Activated naive CD4-positive, alpha-beta T cell treated with anti-CD3 and anti-CD28 coated beads for 36 hours (primary cell): Measurements from ENCODE around the gene ADORA1. TPM values are rescaled to one million over a fixed set of nuclear protein-coding genes. Genes with fewer than 3 reads are reported as not detected.

Source experiments
- CTCF ChIA-PET: fragments of 350-600 bp; sonication (Branson Sonifier 250); formaldehyde crosslinking; loops from one replicate; lab custom pipeline; 2021; ENCODE audit warnings: antibody characterized with exemption; lab: Charles Lee
- DNase-seq: peaks from one replicate; pipeline ENCODE4 v3.0.0-alpha.2; 2020
- H3K27ac Mint-ChIP-seq: one replicate; pipeline ENCODE4 v1.8.0; 2021; ENCODE audit warnings: mild to moderate bottlenecking, mixed read lengths
- H3K27me3 Mint-ChIP-seq: one replicate; pipeline ENCODE4 v1.8.0; 2021; ENCODE audit warnings: low read depth, mixed read lengths
- H3K36me3 Mint-ChIP-seq: one replicate; pipeline ENCODE4 v1.8.0; 2021; ENCODE audit warnings: low read depth, mixed read lengths
- H3K4me1 Mint-ChIP-seq: one replicate; pipeline ENCODE4 v1.8.0; 2021; ENCODE audit warnings: low read depth, mixed read lengths
- H3K4me3 Mint-ChIP-seq: one replicate; pipeline ENCODE4 v1.8.0; 2021; ENCODE audit warnings: mild to moderate bottlenecking, moderate library complexity, mixed read lengths
- H3K9me3 Mint-ChIP-seq: one replicate; pipeline ENCODE4 v1.8.0; 2021; ENCODE audit warnings: mixed read lengths
- intact Hi-C: fragments of 100-400 bp; cut with micrococcal nuclease; formaldehyde crosslinking; loops from one replicate; pipeline ENCODE4 v1.15.1; 2023
- total RNA-seq, 2 experiments: library from RNA; stranded (reverse); gene quantifications; one replicate each; pipeline ENCODE4 v1.2.3, GENCODE V29; 2021

Gene ADORA1
- total RNA-seq, 2 experiments from 2014 or later, result not detected

DNA sequence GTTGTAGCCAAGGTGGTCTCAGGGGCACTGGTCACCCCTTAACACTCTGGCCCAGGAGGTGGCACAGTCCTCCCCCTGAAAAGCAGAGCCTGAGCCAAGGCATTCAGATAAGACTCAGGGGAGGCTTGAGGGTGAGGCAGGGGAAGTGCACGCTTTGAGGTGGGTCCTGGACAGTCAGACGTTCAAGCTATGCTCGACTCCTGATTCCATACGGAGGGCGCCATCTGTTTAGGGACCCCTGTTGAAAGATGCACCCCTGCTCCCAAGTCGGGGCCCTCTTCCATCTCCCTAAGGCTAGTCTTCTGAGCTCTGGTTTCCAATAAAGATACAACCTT lies 71.9 kb downstream of the ADORA1 start:
- H3K4me3 Mint-ChIP-seq, result no peak overlapping the region
- H3K9me3 Mint-ChIP-seq, result no peaks in the 10 kb centered on the region
- H3K27me3 Mint-ChIP-seq, result no peaks in the 10 kb centered on the region
- no peaks in the 10 kb centered on the region for H3K36me3 Mint-ChIP-seq
- intact Hi-C loops, result no loop called here
- no peaks in the 10 kb centered on the region for H3K4me1 Mint-ChIP-seq
- no peak overlapping the region for H3K27ac Mint-ChIP-seq
- CTCF ChIA-PET, result interaction anchor here (1.2 to 1.5 kb wide), 2 partner anchors 17 to 26 kb away, joined by 3 read pairs; no protein-coding TSS in a partner anchor
- no peak for DNase-seq

DNA sequence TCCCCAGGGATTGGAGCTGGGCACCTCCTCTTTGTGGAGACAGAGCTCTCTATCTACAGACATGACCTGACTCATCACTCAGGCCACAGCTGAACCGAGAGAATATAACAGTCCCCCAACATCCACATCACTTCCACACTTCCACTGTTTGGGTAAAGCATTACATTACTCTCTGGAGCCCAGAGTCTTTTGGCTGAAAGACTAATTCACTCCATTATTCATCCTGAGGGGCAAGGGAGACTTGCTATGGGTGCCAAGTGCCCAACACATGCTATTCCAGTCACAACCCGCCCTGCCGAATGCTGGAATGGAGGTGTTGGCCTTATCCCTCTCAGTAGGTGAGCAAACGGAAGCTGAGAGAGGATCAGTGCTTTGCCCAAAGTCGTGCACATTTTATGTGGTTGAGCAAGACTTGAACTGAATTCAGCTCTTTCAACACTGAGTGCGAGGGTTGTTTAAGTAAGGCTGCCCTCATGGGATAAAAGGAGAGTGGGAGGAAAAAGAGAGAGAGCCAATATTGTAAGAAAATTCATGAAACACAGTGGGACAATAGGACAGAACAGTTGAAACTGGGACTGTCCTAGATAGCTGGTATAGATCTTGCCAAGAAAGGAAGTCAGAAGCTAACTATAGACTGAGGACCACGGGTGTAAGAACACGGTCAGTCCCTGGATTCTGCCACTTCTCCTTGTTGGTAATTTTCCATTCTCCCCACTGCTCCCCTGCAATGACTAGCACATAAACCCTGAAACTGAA lies 72.5 kb downstream of the ADORA1 start:
- Mint-ChIP-seq H3K36me3 (no peaks in the 10 kb centered on the region), H3K4me1 (no peaks in the 10 kb centered on the region), H3K4me3 (no peak overlapping the region), H3K27me3 (no peaks in the 10 kb centered on the region), H3K27ac (no peak overlapping the region), H3K9me3 (no peaks in the 10 kb centered on the region)
- CTCF ChIA-PET, result interaction anchor here (1.2 to 1.5 kb wide), 2 partner anchors 17 to 27 kb away, joined by 3 read pairs; no protein-coding TSS in a partner anchor
- DNase-seq, result no peak
- intact Hi-C loops, result no loop called here

DNA sequence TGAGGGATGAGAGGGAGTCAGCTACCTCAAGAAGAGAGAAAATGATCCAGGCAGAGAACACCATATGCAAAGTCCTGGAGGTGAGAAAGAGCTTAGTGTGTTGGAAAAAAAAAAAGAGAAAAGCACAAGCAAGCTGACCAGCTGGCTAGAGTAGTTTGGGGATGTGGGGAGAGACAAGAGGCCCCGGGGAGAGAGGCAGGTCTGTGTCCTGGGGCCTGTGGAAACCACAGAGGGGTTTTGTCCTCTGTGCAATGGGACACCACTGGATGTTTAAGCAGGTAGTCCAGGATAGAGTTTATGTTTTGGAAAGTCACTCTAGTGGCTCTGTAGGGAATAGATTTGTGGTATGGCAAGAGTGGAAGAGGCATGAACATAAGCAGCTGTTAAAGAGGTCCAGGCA lies 73.4 kb downstream of the ADORA1 start:
- intact Hi-C loops, result no loop called here
- CTCF ChIA-PET, result interaction anchor here (1.2 kb wide), 1 partner anchor 28 kb away, joined by 3 read pairs; no protein-coding TSS in a partner anchor
- Mint-ChIP-seq H3K36me3 (no peaks in the 10 kb centered on the region), H3K9me3 (no peaks in the 10 kb centered on the region), H3K27me3 (no peaks in the 10 kb centered on the region), H3K4me1 (no peaks in the 10 kb centered on the region), H3K27ac (no peak overlapping the region), H3K4me3 (no peak overlapping the region)
- no peak for DNase-seq

DNA sequence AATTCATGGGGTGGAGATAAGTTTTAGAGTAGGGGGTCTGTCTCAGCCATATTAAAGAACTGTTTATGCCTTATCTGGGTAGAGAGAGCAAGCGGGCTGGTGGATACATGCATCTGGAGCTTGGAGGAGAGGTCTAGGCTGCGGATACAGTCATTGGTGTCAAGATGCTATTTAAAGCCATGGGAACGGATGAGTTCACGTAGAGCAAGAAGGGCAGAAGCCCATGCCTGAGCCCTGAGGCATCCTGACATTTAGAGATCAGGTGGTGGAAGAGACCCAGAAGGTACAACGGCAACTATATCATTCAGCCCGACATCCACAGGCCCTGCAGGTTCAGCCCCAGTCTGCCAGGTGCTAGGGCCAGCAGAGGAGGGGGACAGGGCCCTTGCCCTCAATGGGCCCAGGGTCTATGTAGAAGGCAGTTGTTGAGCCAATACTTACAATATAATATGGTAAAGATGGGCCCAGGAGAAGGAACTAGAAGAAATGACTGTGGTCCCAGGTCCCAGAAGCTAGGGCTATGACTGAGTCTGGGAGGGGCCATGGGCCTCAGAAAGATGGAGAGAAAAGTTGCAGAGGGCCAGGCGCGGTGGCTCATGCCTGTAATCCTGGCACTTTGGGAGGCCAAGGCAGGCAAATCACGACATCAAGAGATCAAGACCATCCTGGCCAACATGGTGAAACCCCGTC lies 74.1 kb downstream of the ADORA1 start:
- no peaks in the 10 kb centered on the region for H3K4me1 Mint-ChIP-seq
- no peak for DNase-seq
- no peaks in the 10 kb centered on the region for H3K27me3 Mint-ChIP-seq
- no peaks in the 10 kb centered on the region for H3K36me3 Mint-ChIP-seq
- H3K27ac Mint-ChIP-seq, result no peak overlapping the region
- H3K4me3 Mint-ChIP-seq, result no peak overlapping the region
- CTCF ChIA-PET, result interaction anchor here (1.0 kb wide), 1 partner anchor 16 kb away, joined by 3 read pairs; no protein-coding TSS in a partner anchor
- intact Hi-C loops, result no loop called here
- H3K9me3 Mint-ChIP-seq, result no peaks in the 10 kb centered on the region

DNA sequence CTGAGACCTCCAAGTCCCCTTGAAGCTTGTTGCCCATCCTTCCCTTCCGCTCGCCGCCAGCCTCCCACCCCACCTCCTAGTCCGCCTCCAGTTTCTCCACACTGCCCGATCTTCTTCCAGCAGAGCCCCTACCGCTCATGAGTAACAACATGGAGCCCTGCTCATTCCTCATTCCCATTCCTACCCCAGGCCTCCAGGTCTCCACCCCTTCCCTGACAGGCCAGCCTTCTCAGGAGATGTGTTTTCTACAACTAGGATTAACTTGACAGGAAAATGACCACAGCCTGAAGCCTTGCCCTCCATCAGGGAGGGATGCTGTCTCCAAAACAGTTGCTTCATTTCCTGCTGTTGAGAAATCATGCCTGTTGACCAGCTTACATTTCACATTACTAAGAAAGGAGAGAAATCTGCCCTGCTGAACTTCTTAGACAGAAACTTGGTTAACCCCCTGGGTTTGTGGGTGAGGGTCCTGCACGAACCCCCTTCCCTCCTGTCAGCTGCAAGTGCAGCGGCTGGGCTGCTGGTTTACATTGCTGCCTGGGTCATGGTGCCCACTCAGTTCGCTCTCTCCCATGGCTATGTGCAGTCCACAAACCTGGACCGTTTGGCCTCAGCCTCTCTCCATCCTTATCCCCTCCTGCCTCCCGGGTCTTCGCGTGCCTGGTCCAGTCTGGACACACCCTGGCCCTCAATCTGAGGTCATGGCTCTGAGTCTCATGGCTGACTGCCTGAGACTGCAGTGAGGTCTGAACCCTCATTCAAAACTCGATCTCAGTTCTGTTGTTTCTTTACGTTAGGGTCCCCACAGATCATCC lies 75.1 kb downstream of the ADORA1 start:
- CTCF ChIA-PET, result interaction anchor here (1.0 kb wide), 1 partner anchor 15 kb away, joined by 3 read pairs; no protein-coding TSS in a partner anchor
- no peak overlapping the region for H3K4me3 Mint-ChIP-seq
- intact Hi-C loops, result no loop called here
- DNase-seq, result no peak
- H3K36me3 Mint-ChIP-seq, result no peaks in the 10 kb centered on the region
- H3K27ac Mint-ChIP-seq, result no peak overlapping the region
- no peaks in the 10 kb centered on the region for H3K9me3 Mint-ChIP-seq
- H3K4me1 Mint-ChIP-seq, result no peaks in the 10 kb centered on the region
- H3K27me3 Mint-ChIP-seq, result no peaks in the 10 kb centered on the region

DNA sequence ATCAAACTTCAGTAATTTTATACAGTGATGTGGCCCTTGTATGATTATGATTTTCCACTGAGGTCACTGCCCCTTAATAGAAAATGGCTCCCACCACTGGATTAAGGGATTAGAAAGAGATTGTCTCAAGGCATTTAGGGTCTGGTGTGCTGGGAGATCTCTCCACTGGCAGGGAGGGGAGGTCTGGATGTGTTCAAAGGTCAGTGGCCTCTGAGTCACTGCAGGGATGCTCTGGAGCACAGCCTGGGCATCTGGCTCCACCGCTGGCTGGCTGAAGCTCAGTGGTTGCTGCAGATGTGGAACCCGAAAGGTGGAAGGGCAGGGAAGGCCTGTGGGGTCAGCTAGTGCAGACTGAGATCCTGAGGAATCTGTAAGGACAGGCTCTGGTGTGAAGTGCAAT lies 77.2 kb downstream of the ADORA1 start:
- Mint-ChIP-seq H3K36me3 (no peaks in the 10 kb centered on the region), H3K27ac (no peak overlapping the region), H3K4me3 (no peak overlapping the region), H3K9me3 (no peaks in the 10 kb centered on the region), H3K4me1 (no peaks in the 10 kb centered on the region), H3K27me3 (no peaks in the 10 kb centered on the region)
- intact Hi-C loops, result no loop called here
- CTCF ChIA-PET, result interaction anchor here (1.8 kb wide), 1 partner anchor 11 kb away, joined by 7 read pairs; no protein-coding TSS in a partner anchor
- no peak for DNase-seq

DNA sequence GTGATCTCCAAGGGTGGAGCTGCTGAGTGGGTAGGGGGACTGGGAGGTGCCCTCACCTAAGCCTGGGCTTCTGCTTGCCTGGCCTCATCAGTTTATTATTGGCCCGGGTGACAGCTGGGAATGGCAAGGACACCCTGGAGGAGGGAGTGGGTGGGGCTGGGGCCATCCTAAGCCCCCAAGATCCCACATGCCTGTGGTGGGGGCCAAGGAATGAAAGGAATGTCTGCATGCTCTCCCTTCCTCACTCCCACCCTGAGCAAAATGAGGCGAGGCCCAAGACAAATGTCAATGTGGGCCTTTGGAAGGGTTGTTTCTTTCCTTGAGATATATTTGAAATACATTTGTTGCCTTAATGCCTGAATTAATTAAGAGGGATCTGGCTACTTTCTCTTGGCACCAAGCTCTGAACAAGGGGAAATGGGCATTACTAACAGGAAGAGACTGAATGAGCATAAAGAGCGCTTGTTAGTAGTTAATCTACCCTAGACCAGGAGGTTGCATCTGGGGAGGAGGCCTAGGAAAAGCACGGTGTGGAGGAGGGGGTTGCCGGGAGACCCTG lies 78.7 kb downstream of the ADORA1 start:
- Mint-ChIP-seq H3K27me3 (no peaks in the 10 kb centered on the region), H3K9me3 (no peaks in the 10 kb centered on the region), H3K27ac (no peak overlapping the region), H3K36me3 (no peaks in the 10 kb centered on the region), H3K4me1 (no peaks in the 10 kb centered on the region), H3K4me3 (no peak overlapping the region)
- intact Hi-C loops, result no loop called here
- DNase-seq, result no peak
- CTCF ChIA-PET, result interaction anchor here (0.9 to 1.8 kb wide), 2 partner anchors 9 to 166 kb away, joined by 3 to 7 read pairs; no protein-coding TSS in a partner anchor

DNA sequence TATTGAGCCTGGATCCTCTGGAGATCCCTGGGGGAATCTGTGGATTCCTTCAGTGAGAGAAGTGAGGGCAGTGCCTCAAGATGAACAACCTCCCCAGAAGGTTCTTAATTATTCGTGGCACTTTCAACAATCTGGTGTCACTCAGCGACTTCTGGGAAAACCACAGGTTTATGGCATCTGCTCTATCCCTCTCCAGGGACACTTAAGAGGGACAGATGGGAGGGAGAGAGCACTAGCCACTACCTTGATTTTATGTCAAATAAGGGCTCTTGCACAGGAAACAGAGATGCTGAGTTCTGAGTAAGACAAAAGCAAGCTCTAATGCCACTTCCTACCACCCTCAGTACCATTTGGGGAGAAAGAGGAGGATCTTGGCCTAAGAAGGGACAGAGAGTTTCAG lies 80.2 kb downstream of the ADORA1 start:
- Mint-ChIP-seq H3K4me3 (no peak overlapping the region), H3K27ac (no peak overlapping the region), H3K36me3 (no peaks in the 10 kb centered on the region), H3K9me3 (no peaks in the 10 kb centered on the region), H3K4me1 (no peaks in the 10 kb centered on the region), H3K27me3 (no peaks in the 10 kb centered on the region)
- CTCF ChIA-PET, result interaction anchor here (0.7 to 1.3 kb wide), 3 partner anchors 10 to 169 kb away, joined by 3 to 4 read pairs (median 4); no protein-coding TSS in a partner anchor
- intact Hi-C loops, result no loop called here
- DNase-seq, result no peak

DNA sequence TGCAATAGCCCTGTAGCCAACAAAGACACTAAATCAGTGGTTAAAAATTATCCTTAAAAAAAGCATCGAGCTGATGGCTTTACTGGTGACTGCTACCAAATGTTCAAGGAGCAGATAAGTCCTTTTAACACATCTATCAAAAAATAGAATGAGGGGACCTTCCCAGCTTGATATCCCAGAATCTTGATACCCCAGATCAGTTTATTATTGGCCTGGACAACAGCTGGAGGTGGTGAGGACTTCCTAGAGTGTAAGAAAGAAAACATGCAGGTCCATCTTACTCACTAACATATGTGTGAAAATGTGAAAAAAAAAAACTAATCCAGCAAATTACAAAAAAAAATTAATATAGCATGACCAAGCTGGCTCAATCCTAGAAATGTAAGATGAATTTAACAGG lies 80.7 kb downstream of the ADORA1 start:
- H3K27me3 Mint-ChIP-seq, result no peaks in the 10 kb centered on the region
- CTCF ChIA-PET, result interaction anchor here (0.7 to 1.3 kb wide), 2 partner anchors 10 to 131 kb away, joined by 4 read pairs; no protein-coding TSS in a partner anchor

DNA sequence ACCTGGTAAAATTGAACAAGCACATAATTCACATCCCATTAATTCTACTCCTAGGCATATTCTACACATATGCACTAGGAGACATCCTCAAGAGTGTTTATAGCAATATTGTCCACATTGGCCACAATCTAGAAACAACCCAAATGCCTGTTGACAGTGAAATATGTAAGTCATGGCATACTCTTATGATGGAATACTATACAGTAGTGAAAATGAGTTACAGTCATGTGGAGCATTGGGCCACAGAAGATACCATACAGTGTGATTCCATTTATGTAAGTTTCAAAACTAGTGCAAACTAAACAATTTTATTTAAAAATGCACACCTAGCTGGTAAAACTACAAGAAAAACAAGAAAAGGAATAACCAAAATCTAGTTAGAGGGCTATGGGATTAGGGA lies 82.8 kb downstream of the ADORA1 start:
- H3K4me1 Mint-ChIP-seq, result no peaks in the 10 kb centered on the region
- no peaks in the 10 kb centered on the region for H3K27me3 Mint-ChIP-seq

More for the DNA sequence above, 80.7 kb downstream of the ADORA1 start:
- intact Hi-C loops, result no loop called here
- no peak overlapping the region for H3K27ac Mint-ChIP-seq
- no peak overlapping the region for H3K4me3 Mint-ChIP-seq
- H3K4me1 Mint-ChIP-seq, result no peaks in the 10 kb centered on the region
- H3K36me3 Mint-ChIP-seq, result no peaks in the 10 kb centered on the region
- H3K9me3 Mint-ChIP-seq, result no peaks in the 10 kb centered on the region
- no peak for DNase-seq

DNA sequence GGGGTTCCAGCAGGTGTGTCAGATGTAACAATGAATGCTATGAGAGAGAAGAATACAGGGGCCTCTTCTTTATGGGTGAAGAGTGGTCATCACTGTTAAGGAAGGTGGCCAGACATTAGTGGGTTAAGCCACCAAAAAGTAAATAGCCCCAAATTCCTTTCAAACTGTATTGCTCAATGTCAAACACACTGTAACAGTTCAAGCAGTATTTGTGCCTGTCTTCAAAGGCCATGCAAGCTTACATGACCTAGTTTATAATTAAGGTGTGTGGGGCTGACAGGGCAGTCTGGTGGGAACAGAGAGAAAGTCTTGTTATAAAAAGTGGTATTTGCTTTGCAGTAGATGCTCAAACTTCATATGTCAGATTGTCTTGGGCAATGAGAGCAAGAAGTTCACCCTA lies 83.5 kb downstream of the ADORA1 start:
- no peak overlapping the region for H3K4me3 Mint-ChIP-seq
- intact Hi-C loops, result no loop called here
- H3K9me3 Mint-ChIP-seq, result no peaks in the 10 kb centered on the region
- H3K27ac Mint-ChIP-seq, result no peak overlapping the region
- CTCF ChIA-PET, result interaction anchor here (0.6 to 2.0 kb wide), 3 partner anchors 42 to 172 kb away, joined by 3 to 9 read pairs (median 4); no protein-coding TSS in a partner anchor
- no peaks in the 10 kb centered on the region for H3K36me3 Mint-ChIP-seq
- H3K27me3 Mint-ChIP-seq, result no peaks in the 10 kb centered on the region
- no peak for DNase-seq
- no peaks in the 10 kb centered on the region for H3K4me1 Mint-ChIP-seq

More for the DNA sequence above, 82.8 kb downstream of the ADORA1 start:
- DNase-seq, result no peak
- CTCF ChIA-PET, result interaction anchor here (1.0 to 2.0 kb wide), 3 partner anchors 57 to 171 kb away, joined by 4 to 9 read pairs (median 4); no protein-coding TSS in a partner anchor
- Mint-ChIP-seq H3K36me3 (no peaks in the 10 kb centered on the region), H3K27ac (no peak overlapping the region), H3K9me3 (no peaks in the 10 kb centered on the region), H3K4me3 (no peak overlapping the region)
- intact Hi-C loops, result no loop called here
